GM18511 (cell line): Measurements from ENCODE around the gene DTYMK.
A peak's percentile ranks its signal among the peaks of the same experiment; 100 is the strongest.
"Not testable (repeated sequence)": the region's sequence is repeated elsewhere in the genome, so short reads cannot be mapped to it uniquely, and the experiment has no call there.

ENCODE experiments used
- ATAC-seq: cut with Tn5 transposase; IDR thresholded peaks from one replicate; pipeline ENCODE4 v1.9.1; 2021; ENCODE audit warnings: mild to moderate bottlenecking, moderate library complexity; ENCODE audit not compliant: unreplicated experiment

The DTYMK gene, protein sequence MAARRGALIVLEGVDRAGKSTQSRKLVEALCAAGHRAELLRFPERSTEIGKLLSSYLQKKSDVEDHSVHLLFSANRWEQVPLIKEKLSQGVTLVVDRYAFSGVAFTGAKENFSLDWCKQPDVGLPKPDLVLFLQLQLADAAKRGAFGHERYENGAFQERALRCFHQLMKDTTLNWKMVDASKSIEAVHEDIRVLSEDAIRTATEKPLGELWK

DNA sequence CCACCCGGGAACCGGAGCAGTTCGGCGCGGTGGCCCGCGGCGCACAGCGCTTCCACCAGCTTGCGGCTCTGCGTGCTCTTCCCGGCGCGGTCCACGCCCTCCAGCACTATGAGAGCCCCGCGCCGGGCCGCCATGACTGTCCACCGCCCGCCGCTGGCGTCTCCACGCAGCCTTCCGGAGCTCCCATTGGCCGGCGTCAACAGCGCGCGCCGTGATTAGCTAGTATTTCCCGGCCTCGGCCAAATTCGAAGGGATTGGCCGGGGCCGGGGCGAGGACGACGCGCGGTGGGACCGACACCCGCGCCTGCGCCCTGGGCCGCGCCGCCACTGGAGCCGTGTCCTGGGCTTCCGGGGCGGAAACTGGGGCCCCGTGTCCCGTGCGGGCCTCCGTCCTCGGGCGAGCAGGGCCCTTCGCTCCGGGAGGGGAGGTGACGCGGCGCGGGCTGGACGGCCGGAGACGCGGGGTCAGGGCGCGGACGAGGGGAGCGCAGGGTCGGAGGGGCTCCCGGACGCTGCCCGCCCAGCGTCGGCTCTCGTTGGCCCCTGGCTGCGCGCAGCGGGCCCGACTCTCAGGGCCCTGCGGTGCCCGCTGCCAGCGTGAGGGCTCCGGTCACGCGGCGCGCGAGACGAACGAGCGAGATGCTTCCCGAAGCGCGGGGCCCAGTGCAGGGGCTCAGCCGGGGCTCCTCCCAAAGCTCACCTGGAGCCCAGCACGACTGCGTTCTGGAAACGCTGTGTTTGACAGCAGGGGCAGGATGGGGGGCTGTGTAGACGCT is at the start of gene DTYMK:
DTYMK (minus strand) TSS at position 166 of the 776 bp plus-strand sequence; CDS start at position 134, 32 bp downstream.
- ATAC-seq, result peak; percentile 96

DNA sequence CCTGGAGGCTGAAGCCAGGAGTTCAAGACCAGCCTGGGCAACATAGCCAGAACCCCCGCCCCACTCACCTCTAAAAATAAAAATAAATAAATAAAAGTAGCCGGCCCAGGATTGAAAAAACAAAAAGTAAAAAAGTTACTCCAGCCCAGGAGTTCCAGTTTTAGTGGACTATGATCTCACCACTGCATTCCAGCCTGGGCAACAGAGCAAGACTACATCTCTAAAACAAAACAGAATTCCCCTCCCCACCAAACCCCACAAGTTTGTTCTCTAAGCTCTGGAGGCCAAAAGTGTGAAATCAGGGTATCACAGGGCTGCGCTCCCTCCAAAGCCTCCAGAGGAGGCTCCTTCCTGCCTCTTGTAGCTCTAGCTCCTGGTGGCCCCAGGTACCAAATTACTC is 49.5 kb upstream of the DTYMK start:
- ATAC-seq, result no peak

DNA sequence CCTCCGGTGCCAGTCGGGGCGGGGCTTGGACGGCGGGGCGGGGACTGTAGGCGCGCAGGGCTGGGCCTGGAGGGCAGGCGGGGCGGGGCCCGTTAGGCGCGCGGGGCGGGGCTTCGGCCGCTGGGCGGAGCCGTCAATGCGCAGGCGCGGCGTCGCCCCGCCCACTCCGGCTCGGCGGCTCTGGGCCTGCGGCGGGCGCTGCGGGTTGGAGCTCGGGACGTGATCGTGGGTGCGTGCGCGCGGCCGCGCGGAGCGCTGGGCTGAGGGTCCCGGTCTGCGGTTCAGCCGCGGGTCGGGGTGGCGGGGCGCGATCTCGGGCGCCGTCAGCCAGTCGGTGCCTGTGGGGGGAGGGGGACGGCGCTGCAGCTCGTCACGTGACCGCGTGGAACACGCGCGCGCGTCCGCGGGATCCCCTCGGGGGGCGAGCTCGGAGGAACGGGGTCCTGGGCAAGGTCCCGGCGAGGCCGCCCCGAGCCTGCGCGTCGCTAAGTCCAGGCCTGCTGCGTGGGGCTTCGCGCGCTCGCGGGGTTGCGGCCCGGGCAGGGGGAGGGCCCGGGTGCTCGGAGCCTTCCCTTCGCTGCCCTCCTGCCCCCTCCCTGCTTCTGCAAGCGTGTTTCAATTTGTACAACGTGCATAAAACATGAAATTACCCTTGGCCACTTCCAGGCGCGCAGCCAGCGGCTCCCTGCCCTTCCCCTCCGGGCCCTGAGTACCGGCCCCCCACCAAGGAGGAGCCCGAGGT is 48.0 kb upstream of the DTYMK start, which contains the start of gene D2HGDH:
D2HGDH (plus strand) TSS at position 164 of the 742 bp plus-strand sequence. CDS start 595 bp downstream, outside the sequence.
- peak; percentile 80 for ATAC-seq

DNA sequence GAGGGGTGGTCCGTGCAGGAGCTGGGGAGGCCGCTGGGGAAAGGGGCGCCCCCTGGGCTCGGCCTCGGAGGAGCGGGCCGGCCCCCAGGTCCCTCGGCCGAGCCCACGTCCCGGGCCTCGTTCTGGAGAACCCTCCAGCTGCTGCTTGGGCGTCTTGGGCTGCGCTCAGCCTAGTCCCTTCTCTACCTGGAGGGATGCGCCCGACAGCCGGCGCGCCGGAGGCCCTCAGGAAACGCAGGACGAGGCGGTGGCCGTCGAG is 47.5 kb upstream of the DTYMK start:
- peak; percentile 25 for ATAC-seq

DNA sequence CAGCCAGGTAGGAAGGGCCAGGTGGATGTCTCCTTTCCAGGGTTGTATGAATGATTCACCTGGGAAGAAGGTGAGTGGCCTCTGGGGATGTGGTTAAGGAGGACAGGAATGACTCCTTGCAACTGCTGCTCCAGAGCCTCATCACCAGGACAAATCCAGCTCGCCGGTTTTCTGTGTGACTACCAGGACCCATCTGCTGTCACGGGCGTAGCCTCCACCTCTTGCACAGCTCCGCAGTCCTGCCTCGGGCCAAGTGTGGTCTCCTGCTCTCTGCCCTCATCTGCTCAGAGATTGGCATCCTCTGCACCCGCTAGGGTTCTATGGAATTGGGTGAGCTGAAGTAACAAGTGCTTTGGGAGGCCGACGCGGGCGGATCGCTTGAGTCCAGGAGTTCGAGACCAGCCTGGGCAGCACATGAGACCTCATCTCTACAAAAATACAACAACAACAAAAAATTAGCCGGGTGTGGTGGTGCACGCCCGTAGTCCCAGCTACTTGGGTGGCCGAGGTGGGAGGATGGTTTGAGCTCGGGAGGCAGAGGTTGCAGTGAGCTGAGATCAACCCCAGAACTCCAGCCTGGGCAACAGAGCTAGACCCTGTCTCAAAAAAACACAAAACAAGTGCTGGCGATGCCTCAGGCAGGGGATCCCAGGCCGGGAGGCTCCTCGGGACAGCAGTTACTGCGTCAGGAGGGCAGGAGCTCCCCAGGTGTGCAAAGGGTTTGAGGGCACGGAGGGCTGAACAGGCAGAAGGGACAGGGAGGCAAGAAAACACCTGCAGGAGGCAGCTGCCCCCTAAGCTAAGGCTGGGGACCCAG is 47.0 kb upstream of the DTYMK start:
- ATAC-seq, result no peak

DNA sequence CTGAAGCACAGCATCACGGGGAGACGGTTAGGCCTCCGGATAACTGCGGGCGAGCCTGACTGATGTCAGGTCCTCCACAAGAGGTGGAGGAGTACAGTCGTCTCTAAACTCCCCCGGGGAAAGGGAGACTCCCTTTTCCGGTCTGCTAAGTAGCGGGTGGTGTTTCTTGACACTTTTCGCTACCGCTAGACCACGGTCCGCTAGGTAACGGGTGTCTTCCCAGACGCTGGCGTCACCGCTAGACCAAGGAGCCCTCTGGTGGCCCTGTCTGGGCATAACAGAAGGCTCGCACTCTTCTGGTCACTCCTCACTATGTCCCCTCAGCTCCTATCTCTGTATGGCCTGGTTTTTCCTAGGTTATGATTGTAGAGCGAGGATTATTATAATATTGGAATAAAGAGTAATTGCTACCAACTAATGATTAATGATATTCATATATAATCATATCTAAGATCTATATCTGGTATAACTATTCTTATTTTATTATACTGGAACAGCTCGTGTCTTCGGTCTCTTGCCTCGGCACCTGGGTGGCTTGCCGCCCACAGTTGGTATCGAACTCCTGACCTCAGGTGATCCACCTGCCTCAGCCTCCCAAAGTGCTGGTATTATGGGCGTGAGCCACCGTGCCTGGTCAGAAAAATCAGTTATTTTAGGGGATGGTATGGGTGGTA is 46.0 kb upstream of the DTYMK start:
- ATAC-seq, result not testable (repeated sequence)

DNA sequence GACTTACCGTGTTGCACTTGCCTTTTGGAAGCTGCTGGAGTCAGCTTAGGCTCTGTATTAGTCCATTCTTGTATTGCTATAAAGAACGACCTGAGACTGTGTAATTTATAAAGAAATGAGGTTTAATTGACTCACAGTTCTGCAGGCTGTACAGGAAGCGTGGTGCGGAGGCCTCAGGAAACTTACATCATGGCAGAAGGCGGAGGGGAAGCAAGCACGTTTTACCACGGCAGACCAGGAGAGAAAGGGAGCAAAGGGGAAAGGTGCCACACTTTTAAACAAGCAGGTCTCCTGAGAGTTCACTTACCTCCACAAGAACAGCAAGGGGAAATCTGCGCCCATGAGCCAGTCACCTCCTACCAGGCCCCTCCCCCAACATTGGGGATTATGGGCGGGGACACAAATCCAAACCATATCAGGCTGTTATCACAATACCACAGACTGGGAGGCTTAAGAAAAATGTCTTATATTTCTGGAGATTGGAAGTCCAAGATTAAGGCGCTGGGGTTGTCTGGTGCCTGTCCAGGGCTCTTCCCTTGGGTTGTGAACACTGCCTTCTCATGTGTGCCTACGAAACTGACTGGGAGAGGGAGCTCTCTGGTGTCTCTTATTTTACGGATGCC is 44.2 kb upstream of the DTYMK start:
- ATAC-seq, result no peak

DNA sequence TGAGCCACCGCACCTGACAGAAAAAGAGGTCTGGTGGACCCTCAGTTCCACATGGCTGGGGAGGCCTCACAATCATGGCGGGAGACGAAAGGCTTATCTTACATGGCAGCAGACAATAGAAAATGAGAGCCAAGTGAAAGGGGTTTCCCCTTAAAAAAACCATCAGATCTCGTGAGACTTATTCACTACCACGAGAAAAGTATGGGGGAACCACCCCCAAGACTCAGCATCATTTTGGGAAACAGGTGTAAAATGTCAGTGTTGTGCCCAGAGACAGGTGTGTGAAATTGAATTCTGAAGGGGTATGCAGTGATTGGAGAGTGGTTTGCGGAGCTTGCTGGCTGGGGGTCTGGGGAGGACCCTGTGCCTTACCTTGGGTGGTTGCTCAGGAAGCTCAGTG is 43.3 kb upstream of the DTYMK start:
- no peak for ATAC-seq

DNA sequence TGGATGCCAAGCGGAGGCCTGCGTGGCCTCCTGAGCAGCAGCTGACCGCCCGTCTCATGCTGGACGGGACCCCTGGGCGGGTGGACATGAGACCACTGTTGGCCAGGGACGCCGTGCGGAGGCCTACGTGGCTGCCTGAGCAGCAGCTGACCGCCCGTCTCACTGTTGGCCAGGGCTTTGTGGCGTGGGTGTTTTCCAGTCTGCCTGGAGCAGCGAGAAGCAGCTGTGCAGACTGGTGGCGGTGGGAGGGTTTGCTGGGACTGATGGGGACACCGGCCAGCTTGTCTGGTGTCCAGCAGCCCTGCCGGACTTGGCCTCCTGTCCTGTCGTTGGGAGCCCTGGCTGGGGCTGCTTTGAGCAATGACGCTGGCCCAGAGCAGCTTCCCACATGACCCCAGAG is 42.0 kb upstream of the DTYMK start:
- no peak for ATAC-seq

DNA sequence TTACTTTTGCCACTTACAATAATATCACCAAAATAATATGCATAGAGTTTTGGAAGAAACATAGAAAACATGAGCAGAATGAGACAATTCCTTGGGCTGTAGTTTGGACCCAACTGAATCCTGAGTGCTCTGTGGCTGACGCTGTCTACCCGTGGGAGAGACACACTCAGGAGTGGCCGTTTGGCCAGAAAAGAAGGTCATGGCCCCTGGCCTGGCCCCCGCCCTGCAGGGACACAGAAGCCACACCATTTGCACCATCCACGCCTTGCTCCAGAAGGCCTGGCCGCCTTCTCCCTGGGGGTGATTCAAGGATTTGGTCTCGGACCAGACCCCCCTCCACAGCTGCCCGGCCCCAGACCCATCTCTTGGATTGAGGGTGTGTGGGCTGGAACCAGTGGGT is 41.4 kb upstream of the DTYMK start:
- no peak for ATAC-seq

DNA sequence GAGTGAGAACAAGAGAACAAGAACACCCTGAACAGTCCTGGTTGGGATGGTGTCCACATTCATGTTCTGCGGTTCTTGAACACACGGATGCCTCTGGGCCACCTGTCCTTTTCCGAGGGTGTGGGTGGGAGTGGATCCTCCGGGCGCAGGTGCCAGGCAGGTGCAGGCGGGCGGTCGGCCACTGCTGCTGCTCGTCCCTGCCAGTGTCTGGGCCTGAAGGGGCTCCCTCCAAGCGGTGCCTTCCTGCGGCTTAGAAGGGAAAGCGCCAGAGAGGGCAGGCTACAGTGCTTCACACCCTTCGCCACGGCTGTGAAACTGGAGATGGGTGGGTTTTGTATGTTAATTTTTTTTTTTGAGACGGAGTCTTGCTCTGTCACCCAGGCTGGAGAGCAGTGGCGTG is 39.8 kb upstream of the DTYMK start:
- ATAC-seq, result no peak

DNA sequence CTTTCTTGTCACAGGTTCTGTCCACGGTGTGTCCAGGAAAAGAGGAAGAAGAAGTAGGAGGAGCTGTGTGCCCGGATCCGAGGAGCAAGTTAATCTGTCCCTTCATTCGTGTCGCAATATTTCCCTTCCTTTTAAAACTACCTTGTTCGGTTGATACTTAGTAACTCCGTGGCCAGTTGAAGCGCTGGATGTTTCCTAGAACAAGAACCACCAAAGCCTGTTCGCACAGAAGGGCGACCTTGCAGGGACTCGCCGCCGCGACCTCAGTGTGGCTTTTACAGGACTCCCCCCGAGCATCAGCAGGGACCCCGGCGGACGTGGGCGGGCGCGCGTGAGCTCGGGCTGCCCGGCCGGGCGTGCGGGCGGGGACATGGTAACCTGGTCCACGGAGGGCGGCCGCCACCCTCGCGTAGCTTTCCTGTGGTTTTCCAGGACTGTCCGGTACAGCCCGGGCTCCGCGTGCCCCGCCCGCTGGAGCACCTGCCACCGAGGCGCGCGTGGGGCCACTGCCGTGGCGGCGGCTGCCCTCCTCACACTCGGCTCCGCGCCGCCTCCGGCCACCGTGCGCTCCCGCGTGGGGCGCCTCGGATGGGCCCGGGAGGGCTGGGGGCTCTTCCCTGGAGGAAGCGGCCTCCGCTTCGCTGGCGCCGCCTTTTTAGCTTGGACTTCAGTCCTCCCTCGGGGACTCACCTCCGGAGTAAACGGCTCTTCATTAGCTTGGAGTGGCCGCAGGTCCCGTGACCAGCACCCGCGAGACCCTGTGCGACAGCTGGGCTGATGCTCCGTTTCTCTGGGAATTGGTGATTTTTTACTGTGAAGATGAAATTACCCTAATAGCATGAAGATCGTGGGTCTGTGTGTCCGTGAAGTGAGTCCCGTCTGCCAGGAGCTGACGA is 38.6 kb upstream of the DTYMK start:
- ATAC-seq, result no peak

DNA sequence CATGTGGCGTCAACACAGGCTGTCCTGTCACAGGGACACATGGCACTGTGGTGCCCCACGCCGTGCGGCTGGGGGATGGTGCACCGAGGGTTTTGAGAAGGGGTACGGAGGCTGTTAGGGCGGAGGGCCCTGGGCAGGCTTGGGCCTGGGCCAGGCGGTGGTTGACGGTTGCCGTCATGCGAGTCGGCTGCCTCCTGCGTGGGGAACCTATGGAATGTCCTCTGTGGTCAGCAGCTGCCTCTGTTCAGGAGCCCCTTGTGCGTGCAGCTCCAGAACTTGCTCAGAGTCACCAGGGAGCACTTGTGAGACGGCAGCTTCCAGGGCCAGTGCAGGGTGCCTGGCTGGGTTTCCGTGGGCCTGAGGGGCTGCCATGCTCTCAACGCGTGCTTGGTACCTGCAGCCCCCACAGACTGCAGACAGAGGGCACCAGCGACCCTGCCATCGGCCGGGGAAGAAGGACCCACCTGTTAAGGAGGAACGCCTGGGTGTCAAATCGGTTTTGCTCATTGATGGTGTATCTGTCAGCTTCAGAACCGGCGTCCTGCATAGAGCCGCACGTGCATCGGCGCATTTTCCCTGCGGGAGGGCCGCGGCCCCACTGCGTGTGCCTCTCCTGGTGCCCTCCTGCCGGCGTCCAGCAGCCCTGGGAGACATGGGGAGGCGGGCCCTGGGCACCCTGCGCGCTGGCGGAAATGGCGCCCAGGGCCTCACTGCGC is 37.8 kb upstream of the DTYMK start:
- ATAC-seq, result no peak

DNA sequence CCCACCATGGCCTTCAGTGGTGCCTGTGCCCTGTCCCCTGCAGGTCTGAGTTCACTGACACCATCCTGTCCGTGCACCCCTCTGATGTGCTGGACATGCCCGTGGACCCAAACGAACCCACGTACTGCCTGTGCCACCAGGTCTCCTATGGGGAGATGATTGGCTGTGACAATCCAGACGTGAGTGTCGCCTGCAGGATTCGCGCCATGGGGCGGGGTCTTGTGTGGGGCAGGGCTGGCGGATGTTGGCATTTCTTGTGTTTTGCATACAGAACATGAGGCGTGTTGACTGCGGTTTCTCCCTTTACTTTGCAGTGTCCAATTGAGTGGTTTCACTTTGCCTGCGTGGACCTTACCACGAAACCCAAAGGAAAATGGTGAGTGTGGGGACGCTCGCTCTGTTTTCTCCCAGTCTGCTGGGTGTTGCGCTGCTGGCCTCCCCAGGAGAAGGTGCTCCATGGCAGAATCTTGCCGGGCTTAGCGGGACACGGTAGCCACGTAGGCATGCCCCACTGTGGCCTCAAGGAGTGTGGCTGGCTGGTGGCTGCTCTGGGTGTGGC is 36.4 kb upstream of the DTYMK start:
- ATAC-seq, result no peak

DNA sequence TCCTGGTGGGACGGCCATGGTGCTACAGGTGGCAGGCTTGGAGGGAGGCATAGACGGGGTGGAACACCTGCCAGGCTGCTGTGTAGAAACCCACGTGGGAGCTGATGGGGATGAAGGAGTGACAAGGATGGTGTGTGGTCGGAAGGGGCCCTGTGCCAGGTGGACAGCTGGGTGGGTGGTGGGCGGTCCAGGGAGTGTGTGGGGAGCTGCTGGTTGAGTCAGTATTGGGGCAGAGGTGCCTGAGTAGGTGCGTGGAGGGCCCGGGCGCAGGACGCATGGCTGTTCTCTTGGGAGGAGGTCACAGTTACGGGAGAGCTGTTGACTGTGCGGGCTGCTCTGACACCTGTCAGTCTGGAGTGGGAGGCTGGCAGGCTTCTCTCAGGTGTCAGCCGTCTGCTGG is 35.2 kb upstream of the DTYMK start:
- no peak for ATAC-seq

DNA sequence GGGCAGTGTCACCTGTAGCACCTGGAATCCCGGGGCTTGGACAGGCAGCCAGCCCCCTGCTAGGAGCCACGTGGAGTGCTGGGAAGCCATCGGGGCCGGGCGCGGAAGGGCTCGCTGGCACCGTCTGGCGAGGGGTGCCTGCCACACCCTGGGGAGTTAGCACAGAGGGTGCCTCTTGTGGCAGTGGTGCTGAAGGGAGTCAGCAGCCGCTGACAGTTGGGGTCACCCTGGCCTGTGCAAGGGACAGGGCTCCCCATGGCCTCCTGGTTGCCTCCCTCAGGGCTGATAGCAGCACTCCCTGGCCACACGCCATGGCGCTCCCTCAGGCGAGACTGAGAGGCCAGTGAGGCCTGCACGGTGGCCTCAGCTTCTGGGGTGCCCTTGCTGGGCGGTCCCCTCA is 33.9 kb upstream of the DTYMK start:
- ATAC-seq, result no peak

DNA sequence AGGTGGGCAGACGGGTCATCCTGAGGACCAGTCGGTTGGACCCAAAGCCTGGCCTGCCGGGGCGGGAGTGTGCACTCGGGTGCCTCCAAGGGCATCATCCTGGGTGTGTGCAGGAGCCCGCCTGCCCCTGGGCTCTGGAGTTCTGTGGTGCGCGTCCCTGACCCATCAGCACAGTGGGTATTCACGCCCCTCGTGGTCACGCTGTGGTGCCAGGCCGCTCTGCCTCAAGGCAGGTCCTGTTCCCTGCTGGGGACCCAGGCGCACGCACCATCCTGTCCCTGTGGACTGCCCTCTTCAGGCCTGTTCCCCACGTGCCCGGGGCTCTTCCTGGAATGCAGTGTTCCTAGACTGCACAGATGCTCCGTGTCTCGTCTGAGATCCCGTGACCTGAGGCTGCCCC is 33.5 kb upstream of the DTYMK start:
- ATAC-seq, result no peak

DNA sequence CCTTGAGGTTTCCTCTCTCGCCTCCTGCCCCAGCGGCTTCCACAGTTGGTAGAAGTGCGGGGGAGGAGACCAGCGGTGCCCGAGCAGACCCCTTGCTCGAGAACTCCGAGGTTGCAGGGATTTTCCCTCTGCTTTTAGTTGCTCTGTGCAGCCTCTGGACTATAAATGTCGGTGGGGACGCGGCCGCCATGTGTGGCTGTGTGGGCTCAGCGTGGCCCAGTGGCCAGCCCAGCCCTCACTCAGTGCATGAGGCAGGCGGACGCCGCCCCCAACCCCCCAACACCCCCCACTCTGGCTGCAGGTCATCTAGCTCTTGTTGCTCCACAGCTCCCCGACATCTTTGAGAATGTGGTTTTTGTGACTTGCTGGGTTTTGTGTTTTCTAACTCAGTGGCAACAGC is 32.5 kb upstream of the DTYMK start:
- no peak for ATAC-seq
